Measurements from ENCODE around the gene PACSIN1.

Gene PACSIN1

DNA sequence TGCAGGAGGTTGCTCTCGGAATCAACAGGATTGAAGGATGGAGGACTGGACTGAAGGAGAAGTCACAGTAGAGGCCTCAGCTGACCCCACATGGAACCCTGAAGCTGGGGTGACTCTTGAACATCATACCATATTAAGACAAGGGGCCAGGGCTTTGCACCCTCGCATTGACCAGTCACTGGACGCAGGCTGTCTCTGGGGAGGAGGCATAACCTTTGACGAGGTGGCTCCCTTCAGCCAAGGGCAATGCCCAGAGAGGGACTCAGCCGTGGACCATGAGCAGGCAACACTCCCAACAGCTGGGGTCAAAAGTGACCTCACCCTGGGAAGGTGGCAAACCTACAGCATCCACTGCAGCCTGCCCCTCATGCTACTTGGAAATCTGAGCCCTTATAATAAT lies 21.7 kb downstream of the PACSIN1 start:
- no peak overlapping the region for H3K9ac ChIP-seq (ENCODE audit: low read depth, low read length)
- H3K9me3 ChIP-seq (ENCODE audit: insufficient read depth, low read depth, low read length) = no peaks in the 10 kb centered on the region
- peaks cover 3% of the 10 kb centered on the region; the same call in 1 of the 2 replicates for H3K4me1 ChIP-seq (ENCODE audit: insufficient read depth, low read length)
- no peaks in the 10 kb centered on the region for H3K27me3 ChIP-seq (ENCODE audit: insufficient read depth, low read length)
- no peaks in the 10 kb centered on the region for H3K36me3 ChIP-seq (ENCODE audit: insufficient read depth, low read depth, low read length)
- no peak overlapping the region for H3K27ac ChIP-seq (ENCODE audit: low read length)
- H3K4me3 ChIP-seq (ENCODE audit: low read length) = no peak overlapping the region

GRCh38 chr6:34489207-34489805 lies 23.4 kb downstream of the PACSIN1 start:
- H3K27ac ChIP-seq (ENCODE audit: low read length) = no peak overlapping the region
- H3K27me3 ChIP-seq (ENCODE audit: insufficient read depth, low read length) = no peaks in the 10 kb centered on the region
- H3K9me3 ChIP-seq (ENCODE audit: insufficient read depth, low read depth, low read length) = no peaks in the 10 kb centered on the region
- H3K9ac ChIP-seq (ENCODE audit: low read depth, low read length) = no peak overlapping the region
- no peaks in the 10 kb centered on the region for H3K36me3 ChIP-seq (ENCODE audit: insufficient read depth, low read depth, low read length)
- peaks cover 3% of the 10 kb centered on the region; the same call in 1 of the 2 replicates for H3K4me1 ChIP-seq (ENCODE audit: insufficient read depth, low read length)
- H3K4me3 ChIP-seq (ENCODE audit: low read length) = no peak overlapping the region

DNA sequence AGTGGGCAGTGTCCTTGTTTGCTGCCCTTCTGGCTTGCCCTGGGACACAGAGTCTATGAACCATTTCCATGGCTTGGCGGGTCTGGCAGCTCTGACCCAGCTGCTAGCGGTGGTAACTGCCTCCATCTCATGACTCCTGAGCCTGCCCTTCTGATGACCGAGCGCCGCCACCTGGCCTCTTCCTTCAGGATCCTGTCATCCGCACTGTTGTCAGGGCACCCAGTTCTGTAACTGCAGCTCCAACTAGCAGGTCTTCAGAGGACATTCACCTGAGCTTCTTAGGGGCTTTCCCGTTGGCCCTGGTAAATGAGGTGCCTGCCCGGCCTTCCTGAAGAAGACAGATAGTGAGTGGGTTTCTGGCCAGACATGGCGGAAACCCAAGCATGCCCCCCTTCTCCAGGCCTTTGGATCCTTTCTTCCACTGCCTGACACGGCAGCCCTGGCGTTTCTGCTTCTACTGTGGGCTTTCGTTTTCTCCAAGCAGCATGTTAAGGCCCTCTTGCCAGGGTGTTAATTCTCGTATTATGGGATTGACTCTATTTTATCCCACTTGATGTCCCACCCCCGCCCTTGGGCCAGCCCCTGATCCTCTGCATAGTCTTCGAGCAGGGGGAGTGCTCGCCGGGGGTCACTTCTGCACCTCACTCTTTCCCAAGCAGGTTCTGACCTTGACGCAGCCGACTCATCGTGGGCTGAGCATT lies 24.7 kb downstream of the PACSIN1 start:
- no peaks in the 10 kb centered on the region for H3K27me3 ChIP-seq (ENCODE audit: insufficient read depth, low read length)
- H3K27ac ChIP-seq (ENCODE audit: low read length) = no peak overlapping the region
- no peak overlapping the region for H3K4me3 ChIP-seq (ENCODE audit: low read length)
- peaks cover 3% of the 10 kb centered on the region; the same call in 1 of the 2 replicates for H3K4me1 ChIP-seq (ENCODE audit: insufficient read depth, low read length)
- H3K9me3 ChIP-seq (ENCODE audit: insufficient read depth, low read depth, low read length) = no peaks in the 10 kb centered on the region
- H3K36me3 ChIP-seq (ENCODE audit: insufficient read depth, low read depth, low read length) = no peaks in the 10 kb centered on the region
- no peak overlapping the region for H3K9ac ChIP-seq (ENCODE audit: low read depth, low read length)

- Histone ChIP-seq H3K9me3 (ENCODE audit: insufficient read depth, low read depth, low read length) (no peaks in the 10 kb centered on the region), H3K4me1 (ENCODE audit: insufficient read depth, low read length) (peaks cover 3% of the 10 kb centered on the region; the same call in 1 of the 2 replicates), H3K27me3 (ENCODE audit: insufficient read depth, low read length) (no peaks in the 10 kb centered on the region), H3K27ac (ENCODE audit: low read length) (no peak overlapping the region), H3K9ac (ENCODE audit: low read depth, low read length) (no peak overlapping the region), H3K36me3 (ENCODE audit: insufficient read depth, low read depth, low read length) (no peaks in the 10 kb centered on the region), H3K4me3 (ENCODE audit: low read length) (no peak overlapping the region)
These were observed 25.2 kb downstream of the PACSIN1 start for GRCh38 chr6:34491091-34491430.

GRCh38 chr6:34493344-34493743 lies 27.5 kb downstream of the PACSIN1 start:
- Histone ChIP-seq H3K9ac (ENCODE audit: low read depth, low read length) (no peak overlapping the region), H3K36me3 (ENCODE audit: insufficient read depth, low read depth, low read length) (no peaks in the 10 kb centered on the region), H3K4me3 (ENCODE audit: low read length) (no peak overlapping the region), H3K27me3 (ENCODE audit: insufficient read depth, low read length) (no peaks in the 10 kb centered on the region), H3K4me1 (ENCODE audit: insufficient read depth, low read length) (peaks cover 3% of the 10 kb centered on the region; the same call in 1 of the 2 replicates), H3K9me3 (ENCODE audit: insufficient read depth, low read depth, low read length) (no peaks in the 10 kb centered on the region), H3K27ac (ENCODE audit: low read length) (no peak overlapping the region)

DNA sequence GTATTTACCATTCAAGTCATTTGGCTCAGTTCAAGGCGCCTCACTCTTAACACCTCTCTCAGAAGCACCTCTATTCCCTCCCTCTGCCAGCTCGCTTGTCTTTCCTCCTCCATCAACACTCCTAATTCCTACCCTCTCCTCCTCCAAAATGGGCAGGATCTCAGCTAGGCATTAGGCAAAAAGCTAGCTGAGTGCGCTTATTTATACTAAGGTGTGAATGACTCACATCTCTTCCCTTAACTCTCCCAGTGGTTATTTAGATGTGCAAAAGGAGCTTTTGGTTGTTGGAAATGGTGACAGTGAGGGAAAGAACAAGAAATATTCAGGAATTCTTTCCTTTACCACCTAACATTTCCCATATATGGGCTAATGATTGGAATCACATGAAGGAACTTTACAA lies 29.1 kb downstream of the PACSIN1 start:
- H3K27me3 ChIP-seq (ENCODE audit: insufficient read depth, low read length) = no peaks in the 10 kb centered on the region
- peaks cover 3% of the 10 kb centered on the region; the same call in 1 of the 2 replicates for H3K4me1 ChIP-seq (ENCODE audit: insufficient read depth, low read length)
- H3K27ac ChIP-seq (ENCODE audit: low read length) = no peak overlapping the region
- H3K4me3 ChIP-seq (ENCODE audit: low read length) = no peak overlapping the region
- H3K9ac ChIP-seq (ENCODE audit: low read depth, low read length) = no peak overlapping the region
- H3K36me3 ChIP-seq (ENCODE audit: insufficient read depth, low read depth, low read length) = no peaks in the 10 kb centered on the region
- H3K9me3 ChIP-seq (ENCODE audit: insufficient read depth, low read depth, low read length) = 0 out of 2 replicates have a peak, but pooled peaks cover 3% of the 10 kb centered on the region

- no peaks in the 10 kb centered on the region for H3K27me3 ChIP-seq (ENCODE audit: insufficient read depth, low read length)
- H3K36me3 ChIP-seq (ENCODE audit: insufficient read depth, low read depth, low read length) = no peaks in the 10 kb centered on the region
- no peak overlapping the region for H3K9ac ChIP-seq (ENCODE audit: low read depth, low read length)
- peaks cover 12% of the 10 kb centered on the region for H3K9me3 ChIP-seq (ENCODE audit: insufficient read depth, low read depth, low read length)
- no peak overlapping the region for H3K27ac ChIP-seq (ENCODE audit: low read length)
- H3K4me3 ChIP-seq (ENCODE audit: low read length) = no peak overlapping the region
- peaks cover 2% of the 10 kb centered on the region; the same call in 1 of the 2 replicates for H3K4me1 ChIP-seq (ENCODE audit: insufficient read depth, low read length)
These were observed 30.3 kb downstream of the PACSIN1 start for GRCh38 chr6:34496103-34496685.

DNA sequence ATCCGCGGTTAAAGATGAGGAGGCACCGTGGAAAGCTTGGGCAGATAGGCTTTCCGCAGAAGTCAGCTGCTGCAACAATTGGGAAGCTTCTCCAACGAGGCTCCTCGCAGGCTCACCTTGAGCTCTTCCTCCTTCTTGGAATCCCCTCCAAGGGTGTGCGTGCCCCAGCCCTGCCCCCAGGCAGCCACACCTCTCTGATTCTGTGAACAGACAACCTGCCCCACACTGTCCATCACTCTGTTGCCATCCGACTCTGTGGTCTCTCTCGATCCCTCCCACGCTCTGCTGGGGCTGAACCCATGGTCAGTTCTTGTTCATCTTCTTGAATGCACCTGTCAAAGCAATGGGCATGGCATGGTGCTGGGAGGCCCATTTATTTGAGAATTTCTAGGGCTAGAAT lies 31.5 kb downstream of the PACSIN1 start:
- no peaks in the 10 kb centered on the region for H3K27me3 ChIP-seq (ENCODE audit: insufficient read depth, low read length)
- peaks cover 12% of the 10 kb centered on the region for H3K9me3 ChIP-seq (ENCODE audit: insufficient read depth, low read depth, low read length)
- H3K36me3 ChIP-seq (ENCODE audit: insufficient read depth, low read depth, low read length) = no peaks in the 10 kb centered on the region
- no peak overlapping the region for H3K27ac ChIP-seq (ENCODE audit: low read length)
- no peak overlapping the region for H3K4me3 ChIP-seq (ENCODE audit: low read length)
- no peak overlapping the region for H3K9ac ChIP-seq (ENCODE audit: low read depth, low read length)
- H3K4me1 ChIP-seq (ENCODE audit: insufficient read depth, low read length) = no peaks in the 10 kb centered on the region

DNA sequence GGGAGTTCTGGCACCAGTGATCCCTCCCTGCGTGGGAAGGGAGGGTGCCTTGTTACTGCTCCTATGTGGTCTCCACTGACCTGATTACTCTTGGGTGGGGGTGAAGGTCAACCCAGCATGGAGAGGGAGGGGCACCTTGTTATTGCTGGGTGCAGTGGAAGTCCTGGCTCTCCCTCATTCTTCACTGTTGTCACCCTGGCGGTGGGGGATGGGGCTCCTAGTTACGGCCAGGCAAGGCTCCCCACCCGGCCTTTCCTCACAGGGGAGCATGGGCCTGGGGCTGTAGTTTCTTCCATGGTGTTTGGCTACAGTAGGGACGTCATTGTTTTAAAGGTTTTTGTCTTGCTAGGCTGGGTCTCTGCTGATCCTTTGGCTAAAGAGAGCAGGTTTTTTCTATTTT lies 40.8 kb downstream of the PACSIN1 start:
- Histone ChIP-seq H3K9me3 (ENCODE audit: insufficient read depth, low read depth, low read length) (0 out of 2 replicates have a peak, but pooled peaks cover 3% of the 10 kb centered on the region), H3K27me3 (ENCODE audit: insufficient read depth, low read length) (no peaks in the 10 kb centered on the region), H3K27ac (ENCODE audit: low read length) (no peak overlapping the region), H3K36me3 (ENCODE audit: insufficient read depth, low read depth, low read length) (no peaks in the 10 kb centered on the region), H3K4me1 (ENCODE audit: insufficient read depth, low read length) (no peaks in the 10 kb centered on the region), H3K4me3 (ENCODE audit: low read length) (no peak overlapping the region), H3K9ac (ENCODE audit: low read depth, low read length) (no peak overlapping the region)

GRCh38 chr6:34508425-34508824 lies 42.5 kb downstream of the PACSIN1 start:
- Histone ChIP-seq H3K27ac (ENCODE audit: low read length) (no peak overlapping the region), H3K4me3 (ENCODE audit: low read length) (no peak overlapping the region), H3K36me3 (ENCODE audit: insufficient read depth, low read depth, low read length) (no peaks in the 10 kb centered on the region), H3K4me1 (ENCODE audit: insufficient read depth, low read length) (peaks cover 1% of the 10 kb centered on the region; the same call in 1 of the 2 replicates), H3K27me3 (ENCODE audit: insufficient read depth, low read length) (no peaks in the 10 kb centered on the region), H3K9me3 (ENCODE audit: insufficient read depth, low read depth, low read length) (0 out of 2 replicates have a peak, but pooled peaks cover 3% of the 10 kb centered on the region), H3K9ac (ENCODE audit: low read depth, low read length) (no peak overlapping the region)

GRCh38 chr6:34509782-34510181 lies 43.9 kb downstream of the PACSIN1 start:
- peaks cover 9% of the 10 kb centered on the region; the same call in 1 of the 2 replicates for H3K27me3 ChIP-seq (ENCODE audit: insufficient read depth, low read length)
- 0 out of 2 replicates have a peak, but pooled peaks cover 3% of the 10 kb centered on the region for H3K9me3 ChIP-seq (ENCODE audit: insufficient read depth, low read depth, low read length)
- H3K36me3 ChIP-seq (ENCODE audit: insufficient read depth, low read depth, low read length) = no peaks in the 10 kb centered on the region
- peaks cover 3% of the 10 kb centered on the region; the same call in 1 of the 2 replicates for H3K4me1 ChIP-seq (ENCODE audit: insufficient read depth, low read length)
- H3K27ac ChIP-seq (ENCODE audit: low read length) = no peak overlapping the region
- no peak overlapping the region for H3K9ac ChIP-seq (ENCODE audit: low read depth, low read length)
- no peak overlapping the region for H3K4me3 ChIP-seq (ENCODE audit: low read length)

DNA sequence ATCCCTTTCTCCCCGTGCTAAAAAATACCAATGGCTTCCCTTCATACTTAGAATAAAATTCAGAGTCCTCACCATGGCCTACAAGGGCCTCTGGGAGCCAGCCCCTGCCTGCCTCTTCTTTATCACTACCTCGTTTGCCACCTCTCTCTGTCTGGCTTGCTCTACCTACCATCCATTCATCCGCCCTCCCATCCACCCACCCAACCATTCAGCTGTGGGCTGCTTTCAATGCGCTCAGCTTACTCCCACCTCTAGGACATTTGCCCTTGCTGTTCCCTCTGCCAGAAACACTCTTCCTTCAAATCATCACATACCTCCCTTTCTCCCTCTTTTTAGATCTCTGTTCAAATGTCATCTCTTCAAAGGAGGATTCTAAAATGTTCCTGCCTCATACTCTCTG lies 44.4 kb downstream of the PACSIN1 start:
- H3K36me3 ChIP-seq (ENCODE audit: insufficient read depth, low read depth, low read length) = no peaks in the 10 kb centered on the region
- peaks cover 5% of the 10 kb centered on the region; the same call in 1 of the 2 replicates for H3K4me1 ChIP-seq (ENCODE audit: insufficient read depth, low read length)
- 0 out of 2 replicates have a peak, but pooled peaks cover 3% of the 10 kb centered on the region for H3K9me3 ChIP-seq (ENCODE audit: insufficient read depth, low read depth, low read length)
- H3K4me3 ChIP-seq (ENCODE audit: low read length) = no peak overlapping the region
- no peak overlapping the region for H3K27ac ChIP-seq (ENCODE audit: low read length)
- peaks cover 14% of the 10 kb centered on the region for H3K27me3 ChIP-seq (ENCODE audit: insufficient read depth, low read length)
- H3K9ac ChIP-seq (ENCODE audit: low read depth, low read length) = no peak overlapping the region

Data from iPS-20b (cell line).